Measurements from ENCODE around the gene MESP1.

The MESP1 gene

DNA sequence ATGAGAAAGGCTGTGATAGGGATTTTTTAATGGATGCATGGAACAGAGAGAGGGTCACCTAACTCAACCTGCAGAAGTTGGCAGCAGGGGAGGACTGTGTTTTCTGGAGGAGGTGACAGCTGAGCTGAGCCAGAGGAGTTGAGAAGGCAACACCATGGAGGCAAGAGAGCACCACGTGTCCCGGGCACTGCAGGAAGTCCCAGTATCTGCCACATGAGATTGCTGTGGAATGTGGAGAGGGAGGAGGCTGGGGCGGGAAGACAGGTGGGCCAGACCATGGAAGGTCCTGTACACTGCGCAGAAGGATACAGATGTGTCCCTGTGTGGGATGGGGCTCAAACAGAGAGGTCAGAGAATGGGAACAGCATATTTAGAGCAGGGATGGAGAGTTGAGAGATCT, 15.3 kb downstream of the MESP1 start:
- Histone ChIP-seq H3K9ac (ENCODE audit: low read length) (no peak overlapping the region), H3K36me3 (replicated peaks; ENCODE audit: insufficient read depth, low read length) (no peaks in the 10 kb centered on the region), H3K9me2 (replicated peaks; ENCODE audit: insufficient read depth, low read length) (no peaks in the 10 kb centered on the region), H3K9me3 (replicated peaks; ENCODE audit: insufficient read depth, low read length) (no peaks in the 10 kb centered on the region), H3K27ac (ENCODE audit: low read length) (no peak overlapping the region), H3K4me2 (ENCODE audit: low read depth, low read length) (no peak overlapping the region), H3K4me1 (ENCODE audit: low read length) (no peaks in the 10 kb centered on the region), H3F3A (ENCODE audit: insufficient read depth, low read length) (no peaks in the 10 kb centered on the region), H3K4me3 (ENCODE audit: low read length) (no peak overlapping the region), H2AFZ (ENCODE audit: low read length) (no peak overlapping the region), H3K27me3 (replicated peaks; ENCODE audit: insufficient read depth, low read length) (no peaks in the 10 kb centered on the region), H3K79me2 (ENCODE audit: low read length) (no peaks in the 10 kb centered on the region), H4K20me1 (ENCODE audit: insufficient read depth, low read length) (no peaks in the 10 kb centered on the region)
- DNase-seq: no peak
- no peak for TF ChIP-seq EZH2phosphoT487 (IDR thresholded peaks at IDR 0.05; ENCODE audit: low read length)
- no peak for TF ChIP-seq EZH2 (optimal IDR thresholded peaks at IDR 0.05; ENCODE audit: low read depth, low read length)
- TF ChIP-seq, protein P1, sequence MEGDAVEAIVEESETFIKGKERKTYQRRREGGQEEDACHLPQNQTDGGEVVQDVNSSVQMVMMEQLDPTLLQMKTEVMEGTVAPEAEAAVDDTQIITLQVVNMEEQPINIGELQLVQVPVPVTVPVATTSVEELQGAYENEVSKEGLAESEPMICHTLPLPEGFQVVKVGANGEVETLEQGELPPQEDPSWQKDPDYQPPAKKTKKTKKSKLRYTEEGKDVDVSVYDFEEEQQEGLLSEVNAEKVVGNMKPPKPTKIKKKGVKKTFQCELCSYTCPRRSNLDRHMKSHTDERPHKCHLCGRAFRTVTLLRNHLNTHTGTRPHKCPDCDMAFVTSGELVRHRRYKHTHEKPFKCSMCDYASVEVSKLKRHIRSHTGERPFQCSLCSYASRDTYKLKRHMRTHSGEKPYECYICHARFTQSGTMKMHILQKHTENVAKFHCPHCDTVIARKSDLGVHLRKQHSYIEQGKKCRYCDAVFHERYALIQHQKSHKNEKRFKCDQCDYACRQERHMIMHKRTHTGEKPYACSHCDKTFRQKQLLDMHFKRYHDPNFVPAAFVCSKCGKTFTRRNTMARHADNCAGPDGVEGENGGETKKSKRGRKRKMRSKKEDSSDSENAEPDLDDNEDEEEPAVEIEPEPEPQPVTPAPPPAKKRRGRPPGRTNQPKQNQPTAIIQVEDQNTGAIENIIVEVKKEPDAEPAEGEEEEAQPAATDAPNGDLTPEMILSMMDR (IDR thresholded peaks at IDR 0.05; ENCODE audit: low read length): no peak

DNA sequence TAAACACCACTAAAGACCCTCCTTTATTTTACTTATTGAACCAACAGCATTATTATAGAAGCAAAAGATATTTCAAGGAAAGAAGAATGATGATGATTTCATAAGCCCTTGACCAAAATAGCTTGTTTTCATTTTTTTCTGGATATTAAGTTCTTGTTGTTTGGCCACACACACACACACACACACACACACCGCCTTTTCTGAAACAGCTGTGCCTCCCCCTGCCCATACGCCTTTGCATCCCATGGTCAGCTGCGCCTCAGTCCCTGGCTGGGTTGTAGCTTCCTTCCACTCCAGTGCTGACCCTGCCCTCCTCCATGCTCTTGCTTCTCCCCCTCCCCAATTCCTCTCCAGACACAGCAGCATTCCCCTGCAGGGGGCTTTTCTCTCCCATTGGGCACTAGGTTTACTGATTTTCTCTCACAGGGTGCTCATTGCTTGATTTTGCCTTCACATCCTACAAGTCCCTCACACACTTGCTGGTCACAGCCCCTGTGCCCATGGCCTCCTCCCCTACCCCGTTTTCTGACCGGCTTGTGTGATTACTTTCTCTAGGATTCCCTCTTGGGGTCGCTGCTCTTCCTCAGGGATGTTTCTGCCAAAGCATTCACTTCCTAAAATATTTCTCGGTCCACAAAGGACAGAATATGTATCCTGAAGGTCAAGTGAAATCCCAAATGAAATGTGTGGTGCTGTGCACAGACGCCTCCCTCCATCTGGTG, 18.4 kb downstream of the MESP1 start:
- no peaks in the 10 kb centered on the region for H3K27me3 ChIP-seq (replicated peaks; ENCODE audit: insufficient read depth, low read length)
- no peaks in the 10 kb centered on the region for H3K4me1 ChIP-seq (ENCODE audit: low read length)
- no peak overlapping the region for H3K9ac ChIP-seq (ENCODE audit: low read length)
- H3K4me2 ChIP-seq (ENCODE audit: low read depth, low read length): no peak overlapping the region
- H2AFZ ChIP-seq (ENCODE audit: low read length): no peak overlapping the region
- H3K4me3 ChIP-seq (ENCODE audit: low read length): no peak overlapping the region
- no peaks in the 10 kb centered on the region for H3K36me3 ChIP-seq (replicated peaks; ENCODE audit: insufficient read depth, low read length)
- no peak overlapping the region for H3K27ac ChIP-seq (ENCODE audit: low read length)
- TF ChIP-seq, protein P1 (IDR thresholded peaks at IDR 0.05; ENCODE audit: low read length): no peak
- TF ChIP-seq EZH2 (optimal IDR thresholded peaks at IDR 0.05; ENCODE audit: low read depth, low read length) (no peak), EZH2phosphoT487 (IDR thresholded peaks at IDR 0.05; ENCODE audit: low read length) (no peak)
- H4K20me1 ChIP-seq (ENCODE audit: insufficient read depth, low read length): no peaks in the 10 kb centered on the region
- no peak for DNase-seq
- H3K79me2 ChIP-seq (ENCODE audit: low read length): no peaks in the 10 kb centered on the region
- H3K9me2 ChIP-seq (replicated peaks; ENCODE audit: insufficient read depth, low read length): no peaks in the 10 kb centered on the region
- no peaks in the 10 kb centered on the region for H3K9me3 ChIP-seq (replicated peaks; ENCODE audit: insufficient read depth, low read length)
- H3F3A ChIP-seq (ENCODE audit: insufficient read depth, low read length): no peaks in the 10 kb centered on the region

DNA sequence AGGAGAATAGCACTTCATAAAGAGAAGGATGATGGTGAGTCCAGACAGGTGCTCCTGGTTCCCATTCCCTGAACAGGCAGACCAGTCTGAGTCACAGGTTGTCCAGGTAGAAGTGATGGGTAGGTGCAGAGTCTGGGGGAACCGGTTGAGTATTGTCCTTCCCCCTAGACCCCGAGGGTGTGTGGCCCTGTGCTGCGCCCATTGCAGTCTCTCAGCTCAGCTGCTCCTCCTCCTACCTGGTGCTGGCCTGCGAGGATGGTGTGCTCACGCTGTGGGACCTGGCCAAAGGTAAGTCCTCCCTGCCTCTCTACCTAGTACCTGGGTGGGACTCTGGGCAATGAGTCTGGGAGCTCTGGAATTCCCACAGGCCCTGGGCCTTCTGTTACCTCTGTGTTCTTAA, 19.8 kb downstream of the MESP1 start:
- Histone ChIP-seq H3K9me2 (replicated peaks; ENCODE audit: insufficient read depth, low read length) (no peaks in the 10 kb centered on the region), H3K79me2 (ENCODE audit: low read length) (no peaks in the 10 kb centered on the region), H3K4me1 (ENCODE audit: low read length) (no peaks in the 10 kb centered on the region), H3K27ac (ENCODE audit: low read length) (no peak overlapping the region), H4K20me1 (ENCODE audit: insufficient read depth, low read length) (no peaks in the 10 kb centered on the region), H3F3A (ENCODE audit: insufficient read depth, low read length) (no peaks in the 10 kb centered on the region), H3K36me3 (replicated peaks; ENCODE audit: insufficient read depth, low read length) (no peaks in the 10 kb centered on the region), H3K4me2 (ENCODE audit: low read depth, low read length) (no peak overlapping the region), H2AFZ (ENCODE audit: low read length) (no peak overlapping the region), H3K9me3 (replicated peaks; ENCODE audit: insufficient read depth, low read length) (no peaks in the 10 kb centered on the region), H3K4me3 (ENCODE audit: low read length) (no peak overlapping the region), H3K9ac (ENCODE audit: low read length) (no peak overlapping the region), H3K27me3 (replicated peaks; ENCODE audit: insufficient read depth, low read length) (no peaks in the 10 kb centered on the region)
- no peak for TF ChIP-seq EZH2 (optimal IDR thresholded peaks at IDR 0.05; ENCODE audit: low read depth, low read length)
- no peak for TF ChIP-seq EZH2phosphoT487 (IDR thresholded peaks at IDR 0.05; ENCODE audit: low read length)
- TF ChIP-seq, protein P1 (IDR thresholded peaks at IDR 0.05; ENCODE audit: low read length): no peak
- DNase-seq: no peak
